HG02610 (cell line): ENCODE measurements around the gene SLC26A11.

Source experiments
- ATAC-seq: cut with Tn5 transposase; IDR thresholded peaks from one replicate; pipeline ENCODE4 v1.9.1; 2021; ENCODE audit warnings: mild to moderate bottlenecking, moderate library complexity; ENCODE audit not compliant: unreplicated experiment

The SLC26A11 gene

GRCh38 chr17:80220054-80220735 lies at the start of gene SLC26A11, which contains the start of gene SGSH:
Gene SLC26A11 (plus strand): TSS chr17:80220427. CDS start chr17:80221561, 1,134 bp downstream.
Gene SGSH (minus strand): TSS chr17:80220333. CDS start chr17:80220313, 20 bp downstream.
- ATAC-seq = no peak

DNA sequence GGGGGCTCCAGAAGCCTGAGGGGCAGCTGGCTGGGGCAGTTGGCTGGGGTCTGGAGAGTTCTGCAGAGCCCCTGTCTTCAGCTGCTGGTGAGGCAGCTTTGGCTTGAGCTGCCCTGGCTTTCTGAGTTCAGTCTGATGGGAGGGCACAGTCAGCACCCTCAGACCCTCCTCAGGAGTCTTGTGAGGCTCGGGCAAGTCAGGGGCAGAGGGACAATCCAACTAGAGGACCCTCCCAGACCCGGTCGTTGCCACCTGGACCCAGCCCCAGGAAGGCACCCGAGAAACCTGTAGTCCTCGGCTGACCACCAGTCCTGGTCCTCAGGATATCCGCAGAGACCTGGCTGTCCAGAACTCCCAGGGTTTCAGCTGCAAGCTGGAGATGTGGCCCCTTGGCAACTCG lies 48.5 kb upstream of the SLC26A11 start:
- ATAC-seq = no peak

GRCh38 chr17:80173126-80173525 lies 47.1 kb upstream of the SLC26A11 start:
- no peak for ATAC-seq

DNA sequence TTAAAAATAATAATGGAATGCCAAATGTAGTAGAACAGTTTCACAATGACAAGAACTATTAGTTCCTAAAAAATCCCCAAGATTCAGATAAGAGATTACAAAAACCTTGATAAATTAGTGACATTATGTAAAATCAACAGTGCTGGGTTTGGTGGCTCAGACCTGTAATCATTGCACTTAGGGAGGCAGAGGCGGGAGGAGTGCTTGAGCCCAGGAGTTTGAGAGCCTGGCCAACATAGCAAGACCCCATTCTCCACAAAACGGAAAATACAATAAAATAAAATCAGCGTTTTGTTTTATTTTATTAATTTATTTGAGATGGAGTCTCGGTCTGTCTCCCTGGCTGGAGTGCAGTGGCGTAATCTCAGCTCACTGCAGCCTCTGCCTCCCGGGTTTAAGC lies 46.3 kb upstream of the SLC26A11 start:
- ATAC-seq = no peak

- no peak for ATAC-seq
These were observed 43.5 kb upstream of the SLC26A11 start for GRCh38 chr17:80176757-80177156.

DNA sequence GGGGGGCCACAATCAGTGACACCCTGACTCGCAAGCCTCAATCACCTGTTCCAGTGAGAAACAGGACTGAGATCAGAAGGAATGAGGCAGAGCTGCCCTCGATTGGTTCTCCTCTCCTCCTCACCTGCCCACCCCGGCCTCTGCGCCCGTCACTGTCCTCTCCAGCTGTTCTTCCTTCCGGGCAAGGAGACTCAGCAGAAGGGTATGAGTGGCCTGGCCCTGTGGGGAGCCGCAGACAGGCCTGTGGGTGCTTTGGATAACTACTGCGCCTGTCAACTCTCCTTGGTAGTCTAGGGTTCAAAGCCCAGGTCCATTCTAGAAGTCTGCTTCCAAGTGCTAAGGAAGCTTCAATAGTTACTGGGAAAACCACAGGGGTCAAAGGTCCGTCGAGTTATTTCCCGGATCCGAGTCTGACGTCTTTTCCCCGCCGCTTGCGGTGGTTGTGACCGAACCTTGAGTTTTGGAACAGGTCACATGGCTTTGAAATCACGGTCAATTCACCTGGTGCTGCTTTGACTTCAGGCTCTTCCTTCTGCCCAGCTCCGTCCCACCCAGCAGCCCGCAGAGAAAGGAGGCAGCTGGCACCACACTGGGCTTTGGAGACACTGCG lies 42.1 kb upstream of the SLC26A11 start:
- ATAC-seq = no peak

- ATAC-seq = no peak
These were observed 40.0 kb upstream of the SLC26A11 start for GRCh38 chr17:80180192-80180591.

DNA sequence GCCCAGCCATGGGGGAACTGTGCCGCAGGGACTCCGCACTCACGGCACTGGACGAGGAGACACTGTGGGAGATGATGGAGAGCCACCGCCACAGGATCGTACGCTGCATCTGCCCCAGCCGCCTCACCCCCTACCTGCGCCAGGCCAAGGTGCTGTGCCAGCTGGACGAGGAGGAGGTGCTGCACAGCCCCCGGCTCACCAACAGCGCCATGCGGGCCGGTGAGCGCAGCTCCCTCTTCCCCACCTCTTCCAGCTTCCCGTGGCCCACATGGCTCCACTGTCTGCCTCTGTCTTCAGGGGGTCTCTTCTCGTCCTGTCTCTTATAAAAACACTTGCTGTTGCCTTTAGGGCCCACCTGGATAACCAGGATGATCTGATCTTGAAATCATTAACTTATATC lies 38.8 kb upstream of the SLC26A11 start:
- no peak for ATAC-seq

DNA sequence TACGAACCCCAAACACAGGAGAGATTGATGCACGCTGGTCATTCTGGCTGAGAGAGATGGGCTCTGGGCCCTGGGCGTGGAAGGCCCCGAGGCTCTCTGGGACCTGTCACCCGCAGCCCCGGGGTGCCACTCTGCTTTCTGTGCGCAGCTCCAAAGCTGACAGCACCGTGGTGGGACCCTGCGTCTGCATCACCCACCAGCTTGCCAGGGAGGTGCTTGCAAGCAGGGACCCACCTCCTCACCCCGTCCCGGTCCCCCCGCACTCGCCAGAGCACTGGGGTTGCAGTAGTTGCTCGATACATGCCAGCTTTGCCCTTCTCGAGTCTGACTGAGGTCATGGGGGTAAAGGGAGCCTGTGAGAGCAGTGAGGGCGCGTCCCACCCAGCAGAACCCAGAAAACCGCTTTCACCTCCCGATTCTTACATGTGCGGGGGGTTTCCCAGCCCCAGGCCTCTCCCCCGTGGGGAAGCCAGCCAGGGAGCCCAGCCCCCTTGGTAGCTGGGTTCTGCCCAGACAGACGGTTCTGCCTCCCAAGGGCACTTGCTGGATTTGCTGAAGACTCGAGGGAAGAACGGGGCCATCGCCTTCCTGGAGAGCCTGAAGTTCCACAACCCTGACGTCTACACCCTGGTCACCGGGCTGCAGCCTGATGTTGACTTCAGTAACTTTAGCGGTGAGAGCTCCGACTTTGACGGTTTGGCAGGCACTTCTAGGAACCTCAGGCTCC lies 37.9 kb upstream of the SLC26A11 start:
- ATAC-seq = no peak

DNA sequence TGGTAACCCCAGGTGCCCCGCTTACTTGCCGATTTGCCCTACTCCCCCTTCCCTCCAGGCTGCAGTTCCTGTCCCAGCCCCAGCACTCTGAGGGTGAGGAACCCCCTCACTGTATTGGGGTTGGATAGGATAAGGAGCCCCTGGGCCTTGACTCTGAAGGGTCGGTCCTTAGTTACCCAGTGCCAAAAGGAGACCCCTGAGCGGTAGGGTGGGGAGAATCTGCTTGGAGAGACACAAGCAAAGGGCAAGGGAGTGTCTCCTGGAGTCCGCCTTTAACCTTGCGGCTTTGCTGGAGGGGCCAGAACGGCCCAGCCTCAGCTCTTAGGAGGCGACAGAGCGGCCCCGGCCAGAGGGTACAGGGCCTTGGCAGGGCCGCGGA lies 37.4 kb upstream of the SLC26A11 start:
- ATAC-seq = no peak

DNA sequence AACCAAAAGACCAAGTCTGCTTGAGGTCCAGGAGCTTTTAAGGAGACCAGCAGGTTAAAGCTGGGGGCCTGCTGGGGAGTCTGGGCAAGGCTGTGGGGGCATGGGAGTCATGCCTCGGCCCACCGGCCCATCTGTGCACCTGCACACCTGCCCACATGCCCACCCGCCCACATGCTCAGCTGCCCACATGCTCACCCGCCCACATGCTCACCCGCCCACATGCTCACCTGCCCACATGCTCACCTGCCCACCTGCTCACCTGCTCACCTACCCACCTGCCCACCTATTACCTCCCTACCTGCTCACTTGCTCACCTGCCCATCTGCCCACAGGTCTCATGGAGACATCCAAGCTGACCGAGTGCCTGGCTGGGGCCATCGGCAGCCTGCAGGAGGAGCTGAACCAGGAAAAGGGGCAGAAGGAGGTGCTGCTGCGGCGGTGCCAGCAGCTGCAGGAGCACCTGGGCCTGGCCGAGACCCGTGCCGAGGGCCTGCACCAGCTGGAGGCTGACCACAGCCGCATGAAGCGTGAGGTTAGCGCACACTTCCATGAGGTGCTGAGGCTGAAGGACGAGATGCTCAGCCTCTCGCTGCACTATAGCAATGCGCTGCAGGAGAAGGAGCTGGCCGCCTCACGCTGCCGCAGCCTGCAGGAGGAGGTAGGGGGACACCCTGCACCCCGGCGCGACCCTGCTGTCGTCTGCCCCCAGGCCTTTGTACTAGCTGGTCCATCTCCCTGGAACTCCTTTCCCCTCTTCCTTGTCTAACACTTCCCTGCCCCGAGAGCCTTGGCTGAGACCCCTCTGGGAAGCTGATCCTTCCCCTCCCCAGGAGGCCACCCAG lies 36.4 kb upstream of the SLC26A11 start:
- ATAC-seq = no peak

DNA sequence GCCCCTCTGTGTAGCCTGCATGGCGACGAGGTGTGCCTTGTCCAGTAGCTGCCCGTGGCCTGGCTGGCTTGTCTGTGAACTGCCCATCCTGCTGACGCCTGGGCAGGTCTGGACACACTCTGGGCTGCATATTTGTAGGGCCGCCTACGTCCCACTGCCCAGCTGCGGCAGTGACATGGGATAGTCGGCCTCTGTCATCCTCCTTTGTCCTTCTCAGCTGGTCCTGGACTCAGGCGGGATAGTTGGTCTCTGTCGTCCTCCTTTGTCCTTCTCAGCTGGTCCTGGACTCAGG lies 35.9 kb upstream of the SLC26A11 start:
- ATAC-seq = no peak

DNA sequence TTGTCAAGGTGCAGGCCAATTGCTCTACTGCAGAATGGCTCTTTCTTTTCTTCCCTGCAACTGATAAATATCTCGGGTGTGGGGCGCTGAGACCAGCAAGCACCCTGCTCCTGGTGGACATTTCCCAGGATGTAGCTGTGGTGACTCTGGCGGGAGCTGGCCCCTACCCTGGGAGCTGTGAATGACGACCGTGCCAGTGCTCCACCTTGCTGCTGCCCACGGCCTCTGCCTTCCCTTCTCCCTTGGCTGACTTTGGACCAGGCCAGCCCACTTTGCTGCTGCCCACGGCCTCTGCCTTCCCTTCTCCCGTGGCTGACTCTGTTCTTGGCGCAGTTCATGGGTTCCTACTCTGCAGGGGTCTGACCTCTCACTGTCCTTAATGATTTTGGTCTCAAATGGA lies 34.3 kb upstream of the SLC26A11 start:
- no peak for ATAC-seq

GRCh38 chr17:80187090-80187489 lies 33.1 kb upstream of the SLC26A11 start:
- no peak for ATAC-seq

DNA sequence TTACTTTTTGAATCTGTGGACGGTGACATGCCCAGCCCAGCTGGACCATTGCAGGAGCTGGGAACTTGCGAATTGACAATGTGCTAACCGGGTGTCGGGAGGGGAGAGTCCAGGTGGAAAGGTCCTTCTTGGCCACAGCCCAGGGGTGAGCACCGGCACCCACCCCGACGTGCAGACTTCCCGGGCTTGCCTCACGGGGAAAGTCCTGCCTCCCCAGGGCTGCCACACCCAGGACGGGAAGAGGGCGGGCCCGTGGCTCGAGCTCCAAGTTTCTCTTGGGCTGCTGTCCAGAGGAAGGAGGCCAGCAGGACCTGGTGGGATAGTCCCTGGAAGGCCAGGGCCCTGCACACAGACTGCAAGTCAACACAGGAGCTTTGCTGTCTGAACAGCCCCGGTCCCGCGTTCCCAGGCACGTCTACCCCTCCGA lies 32.7 kb upstream of the SLC26A11 start:
- no peak for ATAC-seq

DNA sequence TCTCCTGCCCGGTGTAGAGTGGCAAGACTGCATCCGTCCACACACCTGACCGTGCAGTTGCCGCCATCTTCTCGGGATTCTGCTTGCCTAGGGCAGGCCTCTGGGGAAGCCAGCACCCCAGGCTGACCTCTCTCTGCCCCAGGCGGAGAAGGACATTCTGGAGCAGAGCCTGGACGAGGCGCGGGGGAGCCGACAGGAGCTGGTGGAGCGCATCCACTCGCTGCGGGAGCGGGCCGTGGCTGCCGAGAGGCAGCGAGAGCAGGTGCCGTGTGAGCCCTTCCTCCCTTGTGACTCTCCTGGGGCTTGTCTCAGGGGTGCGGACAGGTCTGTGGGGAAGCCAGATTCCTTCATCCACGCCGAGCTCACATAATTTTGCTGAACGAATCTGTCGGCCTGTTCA lies 30.6 kb upstream of the SLC26A11 start:
- no peak for ATAC-seq

- no peak for ATAC-seq
These were observed 29.5 kb upstream of the SLC26A11 start for GRCh38 chr17:80190716-80191115.

DNA sequence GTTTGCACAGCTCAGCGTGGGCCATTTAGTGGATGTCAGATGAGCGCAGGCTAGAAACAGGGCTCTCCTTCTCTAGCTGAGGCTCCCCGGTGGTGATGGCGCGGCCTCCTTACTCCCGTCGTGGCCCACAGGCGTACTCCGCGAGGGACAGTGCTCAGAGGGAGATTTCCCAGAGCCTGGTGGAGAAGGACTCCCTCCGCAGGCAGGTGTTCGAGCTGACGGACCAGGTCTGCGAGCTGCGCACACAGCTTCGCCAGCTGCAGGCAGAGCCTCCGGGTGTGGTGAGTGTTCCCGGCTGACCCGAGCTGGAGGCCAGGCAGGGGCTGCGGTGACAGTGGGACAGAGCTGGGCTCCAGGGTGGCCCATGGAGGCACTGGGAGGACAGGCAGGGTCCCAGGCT lies 29.0 kb upstream of the SLC26A11 start:
- no peak for ATAC-seq

GRCh38 chr17:80191865-80192661 lies 28.2 kb upstream of the SLC26A11 start:
- no peak for ATAC-seq

- ATAC-seq = no peak
These were observed 25.1 kb upstream of the SLC26A11 start for GRCh38 chr17:80195141-80195540.
